Measurements from ENCODE around the gene HS6ST1.

The HS6ST1 gene, protein sequence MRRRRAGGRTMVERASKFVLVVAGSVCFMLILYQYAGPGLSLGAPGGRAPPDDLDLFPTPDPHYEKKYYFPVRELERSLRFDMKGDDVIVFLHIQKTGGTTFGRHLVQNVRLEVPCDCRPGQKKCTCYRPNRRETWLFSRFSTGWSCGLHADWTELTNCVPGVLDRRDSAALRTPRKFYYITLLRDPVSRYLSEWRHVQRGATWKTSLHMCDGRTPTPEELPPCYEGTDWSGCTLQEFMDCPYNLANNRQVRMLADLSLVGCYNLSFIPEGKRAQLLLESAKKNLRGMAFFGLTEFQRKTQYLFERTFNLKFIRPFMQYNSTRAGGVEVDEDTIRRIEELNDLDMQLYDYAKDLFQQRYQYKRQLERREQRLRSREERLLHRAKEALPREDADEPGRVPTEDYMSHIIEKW

DNA sequence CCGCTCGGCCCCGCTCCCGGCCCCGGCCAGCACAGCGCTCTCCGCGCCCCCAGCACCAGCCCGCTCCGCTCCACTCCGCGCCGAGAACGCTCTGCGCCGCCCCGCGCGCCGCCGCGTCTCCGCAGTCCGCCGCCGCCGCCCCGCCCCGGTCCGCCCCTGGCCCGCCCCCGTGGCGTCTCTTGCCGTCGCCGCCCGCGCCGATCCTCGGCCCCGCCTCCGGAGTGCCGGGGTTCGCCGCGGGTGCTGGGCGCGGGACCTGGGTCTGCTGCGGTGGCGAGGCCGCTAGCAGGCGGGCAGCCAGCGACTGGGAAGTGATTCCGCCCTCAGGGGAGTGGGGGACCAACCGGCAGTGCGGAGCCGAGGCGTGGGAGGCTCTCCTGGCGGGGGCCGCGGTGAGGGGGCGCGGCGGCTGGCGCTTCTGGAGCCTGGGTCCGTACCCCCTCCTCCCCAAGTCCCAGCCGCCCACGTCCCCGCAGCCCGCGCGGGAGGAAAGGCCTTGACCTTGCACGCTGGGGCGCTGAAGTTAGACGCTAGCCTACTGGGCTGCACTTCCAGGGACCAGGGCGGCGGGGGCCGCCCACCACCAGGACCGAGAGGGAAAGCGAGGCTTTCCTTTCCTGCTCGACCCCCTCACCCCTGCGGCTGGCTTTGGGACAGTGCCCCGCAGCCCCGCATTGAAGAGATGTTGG lies at the start of gene HS6ST1:
Gene HS6ST1 (minus strand): TSS at position 93 of the 689 bp plus-strand sequence. CDS start 305 bp downstream, outside the sequence.
- peak; percentile 84 to 95 for DNase-seq

DNA sequence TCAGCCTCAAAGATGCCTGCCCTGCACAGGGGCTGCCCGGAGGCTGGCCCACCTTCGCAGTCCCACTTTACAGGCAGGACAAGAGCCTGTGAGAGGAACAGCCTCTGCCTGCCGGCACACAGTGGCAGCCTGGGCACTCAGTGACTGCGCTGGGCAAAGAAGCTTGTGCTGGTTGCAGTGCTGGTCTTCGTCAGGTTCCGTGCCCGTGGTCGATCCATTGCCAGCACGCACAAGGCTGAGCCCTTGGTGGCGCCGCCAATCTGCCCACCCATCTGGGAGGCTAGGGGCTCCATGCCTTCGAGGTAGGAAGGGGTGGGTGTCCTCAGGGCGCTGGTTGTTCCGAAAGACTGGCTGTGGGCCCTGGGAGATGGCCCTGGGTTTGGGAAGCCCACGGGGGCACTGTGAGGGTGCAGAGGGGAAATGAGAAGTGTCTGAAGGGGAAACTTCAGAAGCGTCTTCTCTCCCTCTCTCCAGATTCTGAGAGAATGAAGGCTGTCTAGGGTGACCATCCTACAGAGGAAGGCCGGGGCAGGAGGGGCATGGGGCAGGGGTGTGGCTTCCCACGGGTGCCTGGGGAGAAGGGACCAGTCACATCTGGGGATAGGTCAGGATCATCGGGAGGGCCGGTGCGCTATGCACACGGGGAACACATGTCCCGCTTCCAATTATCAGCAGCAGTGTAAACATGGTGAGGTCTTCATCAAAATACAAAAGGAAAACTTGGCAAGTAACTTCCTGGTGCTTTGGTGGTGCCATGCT lies 49.1 kb upstream of the HS6ST1 start:
- DNase-seq: no peak

DNA sequence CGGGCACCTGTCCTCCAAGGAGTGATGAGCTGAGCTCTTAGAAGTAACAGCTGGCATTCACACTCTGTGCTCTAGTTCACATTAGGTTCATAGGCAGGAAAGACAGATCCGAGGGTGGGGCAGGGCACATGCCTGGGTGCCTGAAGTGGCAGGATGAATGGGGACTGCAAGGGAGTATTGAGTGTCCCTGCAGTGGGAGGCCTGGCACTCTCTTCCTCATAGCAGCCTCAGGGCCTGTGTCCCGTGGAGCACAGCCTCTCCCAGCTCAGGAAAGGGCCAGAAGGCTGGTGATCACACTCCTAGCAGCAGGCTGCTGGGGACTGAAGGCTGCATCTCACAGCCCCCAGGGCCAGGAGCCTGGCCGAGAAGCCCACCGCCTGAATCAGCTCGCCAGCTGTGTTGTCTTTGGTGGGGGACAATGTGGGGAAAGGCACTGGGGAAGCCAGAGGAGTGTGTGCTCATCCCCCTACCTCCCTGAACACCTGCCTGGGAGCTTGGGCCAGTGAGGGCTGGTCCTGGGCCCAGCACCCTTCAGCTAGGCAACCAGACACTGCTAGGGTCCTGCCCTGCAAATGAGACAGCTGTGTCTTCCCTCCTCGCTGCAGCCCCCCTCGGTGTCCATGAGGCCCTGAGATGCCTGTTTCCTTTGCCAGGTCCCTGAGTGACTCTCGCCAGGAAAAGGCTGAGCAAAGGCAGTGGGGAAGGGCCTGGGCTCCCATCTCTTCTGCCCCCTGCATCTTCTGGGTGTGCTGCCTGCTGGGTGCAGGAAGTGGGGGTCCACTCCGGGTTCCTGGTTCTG lies 48.2 kb upstream of the HS6ST1 start:
- DNase-seq: no peak

DNA sequence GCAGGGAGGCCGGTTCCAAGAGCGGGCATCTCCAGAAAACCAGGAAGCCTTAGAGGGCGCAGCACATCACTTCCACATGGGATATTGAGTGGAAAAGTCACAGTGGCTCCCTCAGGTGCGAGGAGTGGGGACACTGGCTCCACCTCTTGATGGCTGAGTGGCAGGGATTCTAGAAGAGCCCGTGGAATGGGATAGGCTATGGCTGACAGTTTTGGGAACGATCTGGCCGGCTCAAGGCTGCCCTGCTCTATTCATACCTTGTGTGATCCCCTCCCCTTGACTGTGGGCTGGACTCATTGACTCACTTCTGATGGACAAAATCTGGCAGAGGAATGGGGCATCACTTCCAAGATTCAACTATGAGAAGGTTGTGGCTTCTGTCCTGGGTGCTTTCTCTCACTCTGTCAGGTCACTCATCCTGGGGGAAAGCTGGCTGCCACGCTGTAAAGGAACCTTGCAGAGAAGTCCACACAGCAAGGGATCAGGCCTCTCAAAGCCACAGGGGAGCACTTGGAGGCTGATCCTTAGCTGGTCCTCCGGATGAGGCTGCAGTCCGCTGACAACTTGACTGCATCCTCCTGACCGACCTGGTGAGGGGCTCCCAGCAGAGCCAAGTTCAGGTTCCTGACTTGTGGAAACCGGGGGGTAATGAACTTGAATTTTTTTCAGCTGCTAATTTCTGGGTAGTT lies 46.7 kb upstream of the HS6ST1 start:
- no peak for DNase-seq

DNA sequence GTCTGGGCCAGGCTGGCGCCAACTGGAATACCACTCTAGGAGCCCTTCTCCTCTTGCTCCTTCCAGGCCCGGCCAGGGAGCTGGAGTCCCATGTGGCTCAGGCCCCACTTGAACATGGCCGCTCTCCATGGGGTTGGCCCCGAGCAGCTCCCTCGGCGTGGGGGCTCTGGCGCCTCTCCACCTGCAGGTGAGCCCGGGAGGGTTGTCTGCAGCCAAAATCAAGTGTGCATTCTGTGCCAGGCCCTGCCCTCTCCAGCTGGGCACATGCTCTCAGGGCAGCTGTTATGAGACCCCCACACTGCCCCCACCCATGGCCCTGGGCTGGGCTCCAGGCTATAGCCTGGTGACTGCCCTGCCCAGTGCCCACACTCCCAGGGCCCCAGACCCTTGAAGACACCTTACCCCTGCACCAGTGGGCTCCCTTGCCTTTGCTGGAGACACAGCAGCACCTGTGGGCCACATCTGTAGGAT lies 45.8 kb upstream of the HS6ST1 start:
- DNase-seq: no peak

DNA sequence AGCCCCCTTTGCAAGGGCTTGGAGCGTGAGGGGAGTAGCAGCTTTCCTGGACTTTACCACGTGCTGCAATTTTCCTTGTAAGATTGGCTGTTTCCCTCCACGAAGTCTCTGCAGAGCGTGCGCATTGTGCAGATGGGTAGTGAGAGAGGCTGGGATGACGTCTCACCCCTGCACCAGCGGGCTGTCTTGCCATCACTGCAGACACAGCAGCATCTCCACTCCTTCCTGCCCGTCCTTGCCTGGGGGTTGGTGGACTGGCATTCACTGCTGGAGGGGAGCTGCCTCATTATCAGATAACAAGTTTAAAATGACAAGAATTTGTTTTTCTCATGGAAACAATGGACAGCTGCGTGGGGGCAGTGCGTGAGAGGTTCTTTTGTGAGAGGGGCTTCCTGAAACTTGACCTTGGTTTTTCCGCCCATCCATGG lies 45.3 kb upstream of the HS6ST1 start:
- no peak for DNase-seq

DNA sequence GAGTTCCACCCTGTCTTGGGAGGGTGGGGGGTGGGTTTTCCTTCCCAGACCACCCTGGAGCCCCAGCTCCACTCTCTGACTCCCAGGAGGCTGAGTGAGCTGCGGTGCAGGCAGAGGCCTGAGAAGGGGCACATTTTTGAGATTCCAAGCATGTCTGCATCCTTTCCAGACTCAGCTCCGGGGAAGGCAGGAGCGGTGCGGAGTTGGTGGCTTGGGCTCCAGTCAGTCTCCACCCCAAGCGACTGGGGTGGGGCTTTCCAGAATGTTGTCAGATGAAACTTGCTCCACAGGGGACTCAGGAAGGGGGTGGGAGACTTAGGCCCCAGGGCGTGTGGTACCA lies 44.2 kb upstream of the HS6ST1 start:
- DNase-seq: no peak

DNA sequence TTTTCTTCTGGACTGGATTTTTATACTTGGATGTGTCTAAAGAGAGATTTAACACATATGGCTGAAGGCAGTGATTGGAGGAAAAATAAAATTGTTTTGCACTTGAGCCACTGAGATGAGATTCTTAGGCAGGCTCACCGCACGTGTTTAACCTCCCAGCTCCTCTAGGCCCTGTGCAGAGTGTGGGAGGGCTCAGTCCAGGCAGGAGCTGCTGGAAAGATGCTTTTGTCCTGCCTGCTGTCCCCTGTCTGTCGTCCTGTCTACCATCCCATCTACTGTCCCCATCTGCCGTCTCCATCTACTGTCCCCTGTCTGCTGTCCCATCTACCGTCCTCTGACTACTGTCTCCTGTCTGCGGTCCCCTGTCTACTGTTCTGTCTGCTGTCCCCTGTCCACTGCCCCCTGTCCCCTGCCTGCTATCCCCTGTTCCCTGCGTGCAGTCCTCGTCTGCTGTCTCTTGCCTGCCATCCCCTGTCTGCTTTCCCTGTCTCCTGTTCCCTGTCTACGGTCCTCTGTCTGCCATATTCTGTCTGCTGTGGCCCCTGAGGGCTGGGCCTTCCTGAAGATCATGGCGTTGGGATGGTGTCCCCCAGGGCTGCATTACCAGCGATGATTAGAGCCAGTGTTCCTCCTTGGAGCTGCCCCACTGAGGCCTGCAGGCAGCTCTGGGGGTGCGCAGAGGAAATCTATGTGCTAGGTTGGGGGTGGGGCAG lies 43.7 kb upstream of the HS6ST1 start:
- no peak for DNase-seq

DNA sequence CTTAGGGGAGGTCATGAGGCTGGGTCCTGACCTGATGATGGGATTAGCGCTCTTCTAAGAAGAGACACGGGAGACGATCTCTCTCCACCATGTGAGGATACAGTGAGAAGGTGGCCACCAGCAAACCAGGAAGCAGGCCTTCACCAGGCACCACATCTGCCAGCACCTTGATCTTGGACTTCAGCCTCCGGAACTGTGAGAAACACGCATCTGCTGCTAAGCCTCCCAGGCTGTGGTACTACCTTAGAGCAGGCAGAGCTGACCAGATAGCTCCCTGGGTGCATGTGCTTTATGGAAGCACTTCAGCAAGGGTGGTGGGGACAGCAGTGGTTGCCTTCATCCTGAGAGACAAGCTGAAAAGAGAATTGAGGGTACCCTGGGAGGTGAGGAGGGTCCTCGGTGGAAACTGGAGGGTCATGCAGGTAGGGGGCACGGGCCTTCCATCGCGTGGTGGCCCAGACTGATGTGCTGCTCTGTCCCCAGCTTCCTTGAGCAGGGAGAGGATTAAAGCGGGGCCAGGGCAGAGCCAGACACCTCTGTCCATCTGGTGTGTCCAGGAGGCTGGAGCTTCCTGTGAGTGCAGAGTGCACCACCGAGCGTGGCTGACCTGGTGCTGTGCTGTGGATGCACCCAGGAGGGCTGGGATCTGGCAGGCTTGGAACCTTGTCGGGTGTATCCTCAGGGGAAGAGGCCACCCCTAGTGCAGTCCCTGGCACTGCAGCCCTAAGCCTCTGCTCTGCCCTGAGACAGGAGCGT lies 42.9 kb upstream of the HS6ST1 start:
- no peak for DNase-seq

DNA sequence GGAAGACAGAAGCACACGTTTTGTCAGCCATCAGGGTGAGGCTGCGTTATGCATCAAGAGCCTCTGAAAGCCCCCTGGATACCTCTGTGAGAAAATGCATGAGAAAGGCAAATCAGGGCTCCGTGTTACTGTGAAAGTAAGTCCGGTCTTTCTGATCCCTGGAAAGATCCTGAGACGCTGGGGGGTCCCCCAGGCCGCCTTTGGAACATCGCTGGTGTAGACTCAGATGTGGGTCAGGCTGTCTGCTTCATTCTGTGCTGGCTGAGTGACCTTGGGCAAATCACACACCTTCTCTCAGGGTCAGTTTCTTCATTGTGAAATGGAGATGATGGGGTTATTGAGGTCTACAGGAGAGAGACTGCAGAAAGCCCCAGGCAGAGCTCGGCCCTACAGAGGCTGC lies 42.0 kb upstream of the HS6ST1 start:
- DNase-seq: no peak

DNA sequence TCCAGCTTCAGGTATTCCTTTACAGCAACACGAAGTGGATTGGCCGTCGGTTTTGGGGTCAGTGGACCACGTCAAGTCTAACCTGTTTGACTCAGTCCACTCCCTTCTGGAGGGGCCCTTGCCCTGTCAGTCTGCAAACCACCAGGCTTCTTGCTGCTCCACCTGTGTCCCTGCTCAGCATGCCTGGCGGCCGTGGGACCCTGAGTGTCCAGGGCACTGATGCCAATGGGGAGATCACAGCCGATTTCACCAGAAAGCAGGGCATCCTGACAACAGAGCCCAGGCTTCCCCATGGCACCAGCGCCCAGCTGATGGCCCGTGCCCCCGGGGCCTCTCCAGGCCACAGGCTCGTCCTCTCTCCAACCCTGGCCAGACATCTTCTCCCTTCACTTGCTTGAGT lies 41.2 kb upstream of the HS6ST1 start:
- no peak for DNase-seq

DNA sequence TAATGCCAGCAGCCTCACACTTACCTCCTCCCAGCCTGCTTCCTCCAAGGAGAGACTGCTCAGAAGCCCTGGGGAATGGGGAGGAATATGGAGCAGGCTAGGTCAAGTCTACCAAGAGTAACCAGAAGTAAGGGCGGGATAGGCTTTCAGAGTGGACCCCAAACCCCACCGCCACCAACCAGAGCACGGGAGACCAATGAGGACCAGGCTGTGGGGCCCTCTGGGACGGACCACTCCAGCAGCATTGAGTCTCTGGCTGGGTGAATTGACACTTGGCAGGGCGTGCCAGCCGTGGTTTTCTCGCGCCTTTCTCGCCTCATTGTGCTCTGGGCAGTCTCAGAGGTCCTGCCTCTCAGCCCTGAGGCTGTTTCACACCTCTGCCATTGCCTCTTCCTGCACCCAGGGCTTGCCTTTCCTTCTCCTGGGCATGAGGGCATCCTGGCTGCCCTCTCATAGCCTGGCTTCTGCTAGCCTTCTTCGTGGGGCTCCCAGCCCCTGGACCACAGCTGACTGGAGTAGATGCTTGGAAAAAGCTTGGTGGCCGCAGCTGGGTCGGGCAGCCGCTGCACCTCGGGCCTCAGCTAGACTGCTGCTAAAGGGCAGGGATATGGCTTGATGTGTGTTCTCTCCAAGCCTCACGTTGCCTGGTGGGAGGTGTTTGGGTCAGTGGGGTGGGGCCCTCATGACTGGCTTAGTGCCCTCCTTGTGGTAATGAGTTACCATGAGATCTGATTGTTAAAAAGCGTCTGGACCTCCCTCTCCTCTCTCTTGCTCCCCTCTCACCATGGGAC lies 40.5 kb upstream of the HS6ST1 start:
- no peak for DNase-seq

DNA sequence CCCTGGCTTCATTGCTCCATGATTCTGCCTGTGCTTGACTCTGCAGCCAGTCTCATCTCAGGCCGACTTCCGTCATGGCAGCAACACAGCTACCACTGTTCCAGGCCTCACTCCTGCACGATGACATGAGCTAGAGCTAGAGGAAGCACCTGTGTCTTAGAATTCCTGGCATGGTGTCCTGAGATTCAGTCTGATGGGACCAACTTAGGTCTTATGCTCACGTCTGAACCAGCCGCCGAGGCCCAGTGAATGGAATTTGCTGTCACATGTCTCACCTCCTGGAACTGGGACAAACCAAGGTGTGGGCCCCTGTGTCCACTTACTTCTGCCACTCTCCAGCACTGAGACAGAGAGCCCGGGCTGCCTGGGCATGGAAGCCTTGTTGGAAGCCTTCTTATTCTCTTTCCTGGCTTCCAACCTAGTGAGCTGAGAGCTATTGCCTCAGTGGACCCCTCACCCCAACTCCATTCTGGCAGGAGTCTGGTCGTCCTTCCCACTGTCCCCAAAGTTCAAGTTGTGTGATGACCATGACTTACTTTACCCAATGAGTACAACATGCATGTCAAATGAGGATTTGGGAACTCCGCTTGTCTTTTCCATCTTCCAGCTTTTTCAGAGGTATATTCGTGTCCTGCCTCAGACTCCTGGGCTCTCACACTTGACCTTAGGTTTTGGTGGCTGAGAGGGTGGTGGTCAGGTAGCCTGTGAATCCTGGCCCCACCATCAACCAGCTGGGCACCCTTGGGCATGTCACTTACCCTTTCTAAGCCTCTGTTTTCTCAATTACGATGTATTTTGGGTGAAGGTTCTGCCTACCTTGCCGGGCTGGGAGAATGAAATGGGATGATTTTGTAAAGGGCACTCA lies 39.1 kb upstream of the HS6ST1 start:
- no peak for DNase-seq

DNA sequence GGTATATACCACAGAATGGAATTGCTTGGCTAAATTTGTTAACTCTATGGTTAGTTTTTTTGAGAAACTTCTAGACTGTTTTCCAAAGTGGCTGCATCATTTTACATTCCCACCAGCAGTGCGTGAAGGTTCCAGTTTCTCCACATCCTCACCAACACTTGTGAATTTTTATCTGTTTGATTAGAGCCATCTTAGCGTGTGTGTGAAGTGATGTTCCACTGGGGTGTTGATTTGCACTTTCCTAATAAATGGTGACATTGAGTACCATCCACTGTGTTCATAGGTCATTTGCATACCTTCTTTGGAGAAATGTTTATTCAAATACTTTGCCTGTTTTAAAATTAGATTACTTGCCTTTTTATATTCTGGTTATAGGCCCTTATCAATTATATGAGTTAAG lies 37.5 kb upstream of the HS6ST1 start:
- DNase-seq: no peak

DNA sequence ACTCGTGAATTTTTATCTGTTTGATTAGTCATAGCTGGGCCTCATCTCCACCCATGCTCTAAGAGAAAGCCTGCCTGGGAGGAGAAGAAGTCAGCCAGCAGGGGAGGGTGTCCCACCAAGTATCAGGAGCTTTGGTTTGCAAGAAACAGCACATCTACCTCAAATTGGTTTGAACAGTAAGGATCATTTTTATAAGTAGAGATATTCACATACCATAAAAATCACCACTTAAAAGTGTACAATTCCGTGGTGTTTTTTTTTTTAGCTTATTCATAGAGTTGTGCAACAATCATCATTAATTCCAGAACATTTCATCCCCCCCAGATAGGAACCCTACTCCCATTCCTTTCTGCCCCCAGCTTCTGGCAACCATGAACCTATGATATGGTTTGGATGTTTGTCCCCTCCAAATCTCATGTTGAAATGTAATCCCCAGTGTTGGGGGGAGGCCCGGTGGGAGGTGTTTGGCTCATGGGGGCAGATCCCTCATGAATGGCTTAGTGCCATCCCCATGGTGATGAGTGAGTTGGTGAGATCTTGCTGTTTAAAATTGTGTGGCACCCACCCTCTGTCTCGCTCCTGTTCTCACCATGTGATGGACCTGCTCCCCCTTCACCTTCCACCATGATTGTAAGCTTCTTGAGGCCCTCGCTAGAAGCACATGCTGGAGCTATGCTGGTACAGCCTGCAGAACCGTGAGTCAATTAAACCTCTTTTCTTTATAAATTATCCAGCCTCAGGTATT lies 36.2 kb upstream of the HS6ST1 start:
- no peak for DNase-seq

DNA sequence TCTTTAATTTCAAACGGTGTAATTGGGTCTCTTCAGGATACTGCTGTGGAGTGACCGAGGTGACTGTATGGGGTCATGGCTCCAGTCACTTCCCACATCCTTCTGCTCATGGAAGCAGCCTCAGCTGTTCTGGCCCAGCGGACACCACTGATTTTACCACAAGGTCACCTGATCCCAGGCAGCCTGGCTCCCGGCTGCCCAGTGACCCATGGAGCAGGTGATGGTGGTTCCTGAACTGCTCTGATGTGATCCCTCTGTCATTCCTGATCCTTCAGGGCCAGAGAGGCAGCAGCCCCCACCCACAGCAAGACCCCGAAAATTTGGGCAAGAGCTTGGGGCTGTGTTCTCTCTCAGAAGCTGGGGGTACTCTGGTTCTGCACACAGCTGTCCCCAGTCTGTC lies 35.5 kb upstream of the HS6ST1 start:
- DNase-seq: no peak

DNA sequence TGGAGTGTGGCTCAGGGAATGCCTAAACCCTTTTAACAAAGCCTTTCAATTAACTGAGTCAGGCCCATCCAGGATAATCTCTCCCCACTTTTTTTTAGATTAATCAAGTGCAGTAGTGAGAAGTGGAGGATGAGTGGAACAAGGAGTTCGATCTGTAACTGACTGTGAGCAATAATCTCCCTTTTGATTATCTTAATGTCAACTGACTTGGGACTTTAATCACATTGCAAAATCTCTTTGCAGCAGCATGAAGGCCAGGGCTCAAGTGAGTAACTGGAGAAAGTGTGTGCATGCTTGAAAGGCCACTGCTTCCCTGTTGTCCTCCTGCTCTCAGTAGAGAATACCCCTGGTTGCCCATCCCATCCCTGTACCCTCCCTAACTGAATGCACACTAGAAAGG lies 32.1 kb upstream of the HS6ST1 start:
- no peak for DNase-seq

DNA sequence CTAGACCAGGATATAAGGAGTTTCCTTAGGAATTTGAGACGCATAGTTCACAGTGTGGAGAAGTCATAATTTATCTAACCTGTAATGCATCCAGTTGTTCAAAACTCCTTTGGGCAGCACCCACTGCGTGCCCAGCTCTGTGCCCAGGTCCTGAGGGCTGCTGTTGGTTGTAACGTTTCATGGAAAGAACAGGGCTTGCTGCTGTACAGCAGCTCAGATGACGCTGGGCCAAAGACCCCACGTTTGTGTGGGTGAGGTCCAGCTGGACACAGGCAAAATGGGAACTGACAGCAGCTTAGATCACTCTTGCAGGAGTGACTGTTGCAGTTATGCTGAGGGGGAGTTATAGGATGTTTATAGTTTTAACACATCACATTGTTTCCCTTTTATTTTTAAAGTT lies 30.0 kb upstream of the HS6ST1 start:
- no peak for DNase-seq
